B cell (primary cell): ENCODE data around the gene ADAM12. TPM values are rescaled to one million over a fixed set of nuclear protein-coding genes. Genes with fewer than 3 reads are reported as not detected.

Source experiments
- ATAC-seq: fragments of 200-7000 bp; cut with Tn5 transposase; one replicate; pipeline ENCODE4 v1.10.0; 2021; ENCODE audit warnings: low read depth, mild to moderate bottlenecking, moderate number of reproducible peaks, moderate library complexity
- CTCF ChIA-PET: fragments of 350-600 bp; sonication (Branson Sonifier 250); formaldehyde crosslinking; loops from one replicate; lab custom pipeline; 2021; ENCODE audit warnings: antibody characterized with exemption, inconsistent platforms; lab: Charles Lee
- POLR2A ChIA-PET: fragments of 350-600 bp; sonication (Branson Sonifier 250); formaldehyde crosslinking; loops from one replicate; lab custom pipeline; 2021; ENCODE audit warnings: antibody characterized with exemption; lab: Charles Lee
- DNase-seq: peaks from one replicate; pipeline ENCODE4 v3.0.0; 2013
- H2AFZ ChIP-seq: 2 replicates; pipeline ENCODE4 v1.6.1; 2012; ENCODE audit warnings: mild to moderate bottlenecking, low read depth, low read length; ENCODE audit not compliant: insufficient read depth, poor library complexity, severe bottlenecking
- H3K27ac ChIP-seq, 2 donors: 1 replicate in 1 of 2; 2 replicates in 1 of 2; pipeline ENCODE4 v1.5.1; 2012 to 2013; ENCODE audit warnings: low read length in 2 of 2, mild to moderate bottlenecking in 2 of 2, moderate library complexity in 1 of 2
- H3K27me3 ChIP-seq, 4 experiments: fragments of 200-600 bp in 1 of 4; sonication (generic) in 1 of 4; replicated peaks in 1 of 4; 1 replicate in 2 of 4; 2 replicates in 2 of 4; pipeline versions ENCODE4 v1.6.1 to v1.7.0; 2013 to 2016; ENCODE audit warnings: low read length in 3 of 4, mild to moderate bottlenecking in 2 of 4, mixed read lengths in 1 of 4, moderate library complexity in 1 of 4; ENCODE audit not compliant: insufficient read depth in 4 of 4, control insufficient read depth in 3 of 4; ENCODE audit errors: control extremely low read depth in 1 of 4
- H3K36me3 ChIP-seq, 2 experiments: replicated peaks in 1 of 2; 1 replicate in 1 of 2; 2 replicates in 1 of 2; pipeline versions ENCODE4 v1.6.1 to v1.7.1; 2013; ENCODE audit warnings: low read length in 1 of 2; ENCODE audit not compliant: insufficient read depth in 2 of 2, control insufficient read depth in 1 of 2; ENCODE audit errors: control extremely low read depth in 1 of 2, extremely low read depth in 1 of 2
- H3K4me1 ChIP-seq, 2 donors: fragments of 200-600 bp in 1 of 2; sonication (generic) in 1 of 2; 1 replicate in 1 of 2; 2 replicates in 1 of 2; pipeline versions ENCODE4 v1.5.1 to v1.6.1; 2013 to 2017; ENCODE audit warnings: low read length in 2 of 2; ENCODE audit not compliant: control insufficient read depth in 2 of 2, insufficient read depth in 2 of 2
- H3K4me2 ChIP-seq: replicated peaks from 2 replicates; pipeline ENCODE3; 2012; ENCODE audit warnings: mild to moderate bottlenecking, low read depth, low read length; ENCODE audit not compliant: poor library complexity, severe bottlenecking
- H3K4me3 ChIP-seq, 5 experiments: fragments of 200-600 bp in 1 of 5; sonication (generic) in 1 of 5; 1 replicate in 3 of 5; 2 replicates in 2 of 5; pipeline versions ENCODE4 v1.5.1 to v1.7.0; 2011 to 2016; ENCODE audit warnings: low read length in 4 of 5, mild to moderate bottlenecking in 4 of 5, low read depth in 2 of 5, control low read depth in 1 of 5, moderate library complexity in 1 of 5; ENCODE audit not compliant: insufficient read depth in 1 of 5; ENCODE audit errors: control extremely low read depth in 1 of 5, extremely low read depth in 1 of 5
- H3K79me2 ChIP-seq: fragments of 200-600 bp; sonication (generic); one replicate; pipeline ENCODE4 v1.6.0; 2016; ENCODE audit warnings: low read length; ENCODE audit not compliant: control insufficient read depth, insufficient read depth
- H3K9ac ChIP-seq: fragments of 200-600 bp; sonication (generic); 2 replicates; pipeline ENCODE4 v1.6.1; 2017; ENCODE audit warnings: mild to moderate bottlenecking, low read length, moderate library complexity
- H3K9me3 ChIP-seq, 3 donors: one replicate each; pipeline versions ENCODE4 v1.6.1 to v1.7.1; 2013; ENCODE audit warnings: low read length in 2 of 3; ENCODE audit not compliant: control insufficient read depth in 2 of 3, insufficient read depth in 1 of 3; ENCODE audit errors: control extremely low read depth in 1 of 3
- H4K20me1 ChIP-seq: 2 replicates; pipeline ENCODE4 v1.6.0; 2012; ENCODE audit warnings: mild to moderate bottlenecking, low read length; ENCODE audit not compliant: insufficient read depth, control insufficient read depth, poor library complexity, severe bottlenecking
- H3K27ac Mint-ChIP-seq: one replicate; pipeline ENCODE4 v1.8.0; 2021; ENCODE audit warnings: mixed read lengths
- H3K27me3 Mint-ChIP-seq: one replicate; pipeline ENCODE4 v1.8.0; 2021; ENCODE audit warnings: mixed read lengths
- H3K4me1 Mint-ChIP-seq: one replicate; pipeline ENCODE4 v1.8.0; 2021; ENCODE audit warnings: mixed read lengths
- H3K4me3 Mint-ChIP-seq: one replicate; pipeline ENCODE4 v1.8.0; 2021; ENCODE audit warnings: mixed read lengths
- H3K9me3 Mint-ChIP-seq: one replicate; pipeline ENCODE4 v1.8.0; 2022; ENCODE audit warnings: mixed read lengths; ENCODE audit not compliant: insufficient read depth
- EZH2 ChIP-seq: IDR thresholded peaks from 2 replicates; pipeline ENCODE4 v1.6.1; 2012; ENCODE audit warnings: borderline replicate concordance, low read depth, mild to moderate bottlenecking, moderate library complexity, low read length; ENCODE audit not compliant: insufficient read depth, poor library complexity, severe bottlenecking
- whole genome bisulfite sequencing: methylation state at CpG from one replicate; pipeline ENCODE4 v1.1.5; 2013; ENCODE audit warnings: missing lambda C conversion rate; ENCODE audit not compliant: insufficient coverage; 5-methylcytosine and 5-hydroxymethylcytosine counted together
- intact Hi-C: fragments of 100-400 bp; cut with micrococcal nuclease; formaldehyde crosslinking; loops from one replicate; pipeline ENCODE4 v1.10.0; 2022
- polyA plus RNA-seq: library from polyadenylated mRNA; depleted of rRNA; stranded (reverse); fragments of >200 nt; gene quantifications from 2 replicates; pipeline ENCODE4 v1.2.3, GENCODE V29; 2012
- total RNA-seq, 2 donors: library from RNA; stranded (reverse); fragments of 120-200 nt in 1 of 2; gene quantifications; 1 replicate in 1 of 2; 2 replicates in 1 of 2; pipeline versions ENCODE4 v1.2.3 to v1.2.4, GENCODE V29; 2013 to 2022
- TF ChIP-seq, protein P1 (sequence below): fragments of 200-600 bp; IDR thresholded peaks from one replicate; pipeline ENCODE4 v1.8.0; 2022; ENCODE audit warnings: antibody characterized with exemption, mild to moderate bottlenecking

ADAM12 gene
- total and polyA plus RNA-seq, 2 donors (not counting 1 experiment from before 2014, with no cell fraction given), result 0.01 to 0.22 TPM

- Mint-ChIP-seq H3K9me3 (no peaks in the 10 kb centered on the region), H3K27ac (no peak overlapping the region), H3K4me3 (no peak overlapping the region), H3K27me3 (no peaks in the 10 kb centered on the region), H3K4me1 (no peaks in the 10 kb centered on the region)
- TF ChIP-seq EZH2, result no peak
- TF ChIP-seq, protein P1, sequence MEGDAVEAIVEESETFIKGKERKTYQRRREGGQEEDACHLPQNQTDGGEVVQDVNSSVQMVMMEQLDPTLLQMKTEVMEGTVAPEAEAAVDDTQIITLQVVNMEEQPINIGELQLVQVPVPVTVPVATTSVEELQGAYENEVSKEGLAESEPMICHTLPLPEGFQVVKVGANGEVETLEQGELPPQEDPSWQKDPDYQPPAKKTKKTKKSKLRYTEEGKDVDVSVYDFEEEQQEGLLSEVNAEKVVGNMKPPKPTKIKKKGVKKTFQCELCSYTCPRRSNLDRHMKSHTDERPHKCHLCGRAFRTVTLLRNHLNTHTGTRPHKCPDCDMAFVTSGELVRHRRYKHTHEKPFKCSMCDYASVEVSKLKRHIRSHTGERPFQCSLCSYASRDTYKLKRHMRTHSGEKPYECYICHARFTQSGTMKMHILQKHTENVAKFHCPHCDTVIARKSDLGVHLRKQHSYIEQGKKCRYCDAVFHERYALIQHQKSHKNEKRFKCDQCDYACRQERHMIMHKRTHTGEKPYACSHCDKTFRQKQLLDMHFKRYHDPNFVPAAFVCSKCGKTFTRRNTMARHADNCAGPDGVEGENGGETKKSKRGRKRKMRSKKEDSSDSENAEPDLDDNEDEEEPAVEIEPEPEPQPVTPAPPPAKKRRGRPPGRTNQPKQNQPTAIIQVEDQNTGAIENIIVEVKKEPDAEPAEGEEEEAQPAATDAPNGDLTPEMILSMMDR, result no peak
- Histone ChIP-seq H3K4me3 (no peak overlapping the region), H3K79me2 (no peaks in the 10 kb centered on the region), H3K9ac (no peak overlapping the region), H2AFZ (no peak overlapping the region), H3K27me3 (no peaks in the 10 kb centered on the region), H3K9me3 (no peaks in the 10 kb centered on the region), H3K36me3 (no peaks in the 10 kb centered on the region), H4K20me1 (no peaks in the 10 kb centered on the region), H3K4me2 (no peak overlapping the region), H3K4me1 (no peaks in the 10 kb centered on the region), H3K27ac (no peak overlapping the region)
- ChIA-PET CTCF (no interaction called here), POLR2A (no interaction called here)
- no peak for ATAC-seq
- DNase-seq, result no peak
- intact Hi-C loops, result no loop called here
- WGBS, result 86% methylated on average over 1 of the region's 4 CpGs
Measured at GRCh38 chr10:126163506-126163905, 224.8 kb downstream of the ADAM12 start.

DNA sequence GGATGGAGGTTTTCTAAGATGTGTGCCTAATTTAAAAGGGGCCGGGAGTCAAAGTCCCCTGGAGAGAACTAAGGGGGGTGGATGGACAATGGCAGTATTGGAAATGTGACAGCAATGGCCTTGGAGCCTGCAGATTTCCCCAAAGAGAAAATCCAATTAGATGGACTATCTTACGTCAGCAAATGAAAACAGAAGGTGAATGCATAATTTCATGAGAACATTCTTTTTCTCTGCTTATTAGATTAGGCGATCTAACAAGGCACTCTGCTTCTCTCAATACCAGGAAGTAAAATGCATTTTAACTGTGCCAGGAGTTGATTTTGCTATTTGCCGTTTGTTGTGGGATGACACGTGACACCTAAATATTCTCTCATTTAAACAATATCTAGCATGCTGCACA lies 226.6 kb downstream of the ADAM12 start:
- CTCF ChIA-PET, result interaction anchor here (0.6 kb wide), 1 partner anchor 357 kb away, joined by 3 read pairs; no protein-coding TSS in a partner anchor
- H3K4me3 ChIP-seq, result no peak overlapping the region
- H3K36me3 ChIP-seq, result no peaks in the 10 kb centered on the region
- no peaks in the 10 kb centered on the region for H4K20me1 ChIP-seq
- H3K9me3 Mint-ChIP-seq, result no peaks in the 10 kb centered on the region
- DNase-seq, result no peak
- no peak overlapping the region for H3K27ac ChIP-seq
- no peak overlapping the region for H3K4me3 Mint-ChIP-seq
- no peaks in the 10 kb centered on the region for H3K9me3 ChIP-seq
- TF ChIP-seq, protein P1, result no peak
- TF ChIP-seq EZH2, result no peak
- WGBS, result 87% methylated on average over 3 of the region's 5 CpGs
- H3K4me1 ChIP-seq, result no peaks in the 10 kb centered on the region
- intact Hi-C loops, result no loop called here
- H3K4me2 ChIP-seq, result no peak overlapping the region
- H3K79me2 ChIP-seq, result no peaks in the 10 kb centered on the region
- POLR2A ChIA-PET, result no interaction called here
- no peak for ATAC-seq
- H3K27ac Mint-ChIP-seq, result no peak overlapping the region
- peaks cover 12% of the 10 kb centered on the region for H3K27me3 Mint-ChIP-seq
- H3K4me1 Mint-ChIP-seq, result no peaks in the 10 kb centered on the region
- H3K9ac ChIP-seq, result no peak overlapping the region
- H3K27me3 ChIP-seq, result peaks cover 0 to 2% (median 0%) of the 10 kb centered on the region in 4 experiments
- no peak overlapping the region for H2AFZ ChIP-seq
